OCI-LY3 (cell line): Measurements from ENCODE around the gene HOXB1.

ENCODE experiments used
- H2AFZ ChIP-seq: fragments of 200-600, 300-600 bp; shearing (Covaris generic); 2 replicates; pipeline ENCODE4 v1.6.0; 2014; ENCODE audit warnings: antibody characterized with exemption, low read depth, low read length
- H3K27ac ChIP-seq: fragments of 200-600, 300-600 bp; sonication (generic); 2 replicates; pipeline ENCODE4 v1.5.1; 2014; ENCODE audit warnings: mild to moderate bottlenecking, low read length, moderate library complexity, mixed read lengths
- H3K27me3 ChIP-seq: fragments of 200-600, 300-600 bp; sonication (generic); 2 replicates; pipeline ENCODE4 v1.6.1; 2014; ENCODE audit warnings: low read depth, low read length, mixed read lengths
- H3K36me3 ChIP-seq: fragments of 200-600, 300-600 bp; sonication (generic); replicated peaks from 2 replicates; pipeline ENCODE3; 2014; ENCODE audit warnings: low read depth, low read length, mixed read lengths
- H3K4me1 ChIP-seq: fragments of 300-600, 200-600 bp; sonication (generic); 2 replicates; pipeline ENCODE4 v1.6.1; 2014; ENCODE audit warnings: low read length, mixed read lengths
- H3K4me2 ChIP-seq: fragments of 200-600, 300-600 bp; sonication (generic); 2 replicates; pipeline ENCODE4 v1.6.1; 2014; ENCODE audit warnings: low read length, mixed read lengths
- H3K4me3 ChIP-seq: fragments of 300-600, 200-600 bp; sonication (generic); 2 replicates; pipeline ENCODE4 v1.5.1; 2014; ENCODE audit warnings: antibody characterized with exemption, mild to moderate bottlenecking, low read length, moderate library complexity
- H3K79me2 ChIP-seq: fragments of 300-600, 200-600 bp; shearing (Covaris generic); 2 replicates; pipeline ENCODE4 v1.6.1; 2014; ENCODE audit warnings: mild to moderate bottlenecking, low read length, mixed read lengths
- H3K9ac ChIP-seq: fragments of 300-600, 200-600 bp; shearing (Covaris generic); 2 replicates; pipeline ENCODE4 v1.6.0; 2014; ENCODE audit warnings: mild to moderate bottlenecking, low read length, moderate library complexity
- H3K9me3 ChIP-seq: fragments of 200-600, 300-600 bp; shearing (Covaris generic); 2 replicates; pipeline ENCODE4 v1.6.1; 2014; ENCODE audit warnings: low read length, mixed read lengths; ENCODE audit not compliant: insufficient read depth
- H4K20me1 ChIP-seq: fragments of 200-600, 300-600 bp; sonication (generic); 2 replicates; pipeline ENCODE4 v1.6.1; 2016; ENCODE audit warnings: low read length, mixed read lengths; ENCODE audit not compliant: insufficient read depth
- EZH2phosphoT487 ChIP-seq: fragments of 200-600 bp; shearing (Covaris generic); IDR thresholded peaks from 2 replicates; pipeline ENCODE4 v1.6.1; 2018; ENCODE audit warnings: antibody characterized with exemption, mixed run types, low read depth
- TF ChIP-seq, protein P1 (sequence below): fragments of 200-600, 300-600 bp; sonication (generic); IDR thresholded peaks from 2 replicates; pipeline ENCODE4 v1.5.1; 2014; ENCODE audit warnings: antibody characterized with exemption, low read length, low read depth

Gene HOXB1

DNA sequence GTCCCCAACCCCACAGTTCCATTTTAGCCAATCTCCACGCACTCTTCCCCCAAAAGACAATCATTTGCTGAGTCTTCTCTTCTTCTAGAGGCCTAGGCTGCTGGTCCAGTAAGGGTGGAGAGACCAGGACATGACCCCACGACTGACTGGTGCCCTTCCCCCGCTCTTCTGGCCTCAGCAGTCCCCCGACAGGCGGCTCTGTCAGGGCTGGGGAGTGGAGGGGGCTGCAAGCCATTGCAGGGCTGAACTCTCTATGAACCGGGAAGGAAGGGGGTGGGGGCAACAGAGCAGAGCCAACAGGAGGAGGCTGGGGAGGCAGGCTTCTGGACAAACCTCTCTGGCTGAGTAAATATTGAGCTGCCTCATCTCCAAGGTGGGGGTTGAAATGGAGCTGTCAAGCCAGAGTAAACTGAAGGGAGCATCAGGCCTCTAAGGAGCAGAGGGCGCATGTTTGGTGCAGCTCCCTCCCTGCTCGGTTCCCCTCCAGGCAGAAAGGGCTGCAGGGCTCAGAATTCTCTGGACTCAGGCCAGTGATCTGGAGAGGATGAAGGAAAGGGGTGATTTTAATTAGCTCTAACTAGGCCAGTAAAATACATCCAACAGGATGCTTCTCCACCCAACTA lies 8.7 kb downstream of the HOXB1 start:
- Histone ChIP-seq H3K4me3 (no peak overlapping the region), H3K9me3 (no peaks in the 10 kb centered on the region), H3K9ac (no peak overlapping the region), H3K27ac (no peak overlapping the region), H3K4me1 (peaks cover 25% of the 10 kb centered on the region), H2AFZ (peak overlapping the region; percentile 49; the same call in 1 of the 2 replicates), H3K27me3 (no peaks in the 10 kb centered on the region), H3K79me2 (no peaks in the 10 kb centered on the region), H4K20me1 (no peaks in the 10 kb centered on the region), H3K4me2 (peak overlapping the region; percentile 1; the same call in 1 of the 2 replicates), H3K36me3 (no peaks in the 10 kb centered on the region)
- TF ChIP-seq, protein P1, sequence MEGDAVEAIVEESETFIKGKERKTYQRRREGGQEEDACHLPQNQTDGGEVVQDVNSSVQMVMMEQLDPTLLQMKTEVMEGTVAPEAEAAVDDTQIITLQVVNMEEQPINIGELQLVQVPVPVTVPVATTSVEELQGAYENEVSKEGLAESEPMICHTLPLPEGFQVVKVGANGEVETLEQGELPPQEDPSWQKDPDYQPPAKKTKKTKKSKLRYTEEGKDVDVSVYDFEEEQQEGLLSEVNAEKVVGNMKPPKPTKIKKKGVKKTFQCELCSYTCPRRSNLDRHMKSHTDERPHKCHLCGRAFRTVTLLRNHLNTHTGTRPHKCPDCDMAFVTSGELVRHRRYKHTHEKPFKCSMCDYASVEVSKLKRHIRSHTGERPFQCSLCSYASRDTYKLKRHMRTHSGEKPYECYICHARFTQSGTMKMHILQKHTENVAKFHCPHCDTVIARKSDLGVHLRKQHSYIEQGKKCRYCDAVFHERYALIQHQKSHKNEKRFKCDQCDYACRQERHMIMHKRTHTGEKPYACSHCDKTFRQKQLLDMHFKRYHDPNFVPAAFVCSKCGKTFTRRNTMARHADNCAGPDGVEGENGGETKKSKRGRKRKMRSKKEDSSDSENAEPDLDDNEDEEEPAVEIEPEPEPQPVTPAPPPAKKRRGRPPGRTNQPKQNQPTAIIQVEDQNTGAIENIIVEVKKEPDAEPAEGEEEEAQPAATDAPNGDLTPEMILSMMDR, result no peak
- no peak for TF ChIP-seq EZH2phosphoT487

DNA sequence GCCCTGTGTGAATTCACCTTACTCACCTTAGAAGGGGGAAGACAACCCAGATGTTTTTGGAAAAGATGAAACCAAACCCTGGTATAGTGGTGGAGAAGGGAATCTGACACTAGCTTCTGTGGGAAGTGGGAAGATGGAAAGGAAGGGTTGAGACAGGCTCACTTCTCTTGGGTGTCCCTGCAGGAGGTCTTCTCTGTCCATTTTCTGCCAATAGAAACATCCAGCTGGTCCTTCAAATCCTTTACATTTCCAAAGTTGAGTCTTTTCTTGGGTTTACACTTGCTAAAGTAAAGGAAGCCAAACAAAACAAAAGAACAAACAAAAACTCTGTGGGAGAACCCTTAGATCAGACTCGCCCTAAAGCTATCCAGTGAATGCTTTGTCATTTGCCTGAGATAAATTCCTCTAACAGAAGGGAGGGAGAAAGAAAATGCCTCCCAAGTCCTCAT lies 10.2 kb downstream of the HOXB1 start:
- no peaks in the 10 kb centered on the region for H3K27me3 ChIP-seq
- no peak for TF ChIP-seq EZH2phosphoT487
- TF ChIP-seq, protein P1, result no peak
- H3K36me3 ChIP-seq, result no peaks in the 10 kb centered on the region
- no peak overlapping the region for H3K9ac ChIP-seq
- H3K27ac ChIP-seq, result no peak overlapping the region
- no peak overlapping the region for H2AFZ ChIP-seq
- no peak overlapping the region for H3K4me2 ChIP-seq
- no peaks in the 10 kb centered on the region for H3K79me2 ChIP-seq
- H3K4me3 ChIP-seq, result no peak overlapping the region
- no peaks in the 10 kb centered on the region for H4K20me1 ChIP-seq
- no peaks in the 10 kb centered on the region for H3K9me3 ChIP-seq
- peaks cover 40% of the 10 kb centered on the region for H3K4me1 ChIP-seq

DNA sequence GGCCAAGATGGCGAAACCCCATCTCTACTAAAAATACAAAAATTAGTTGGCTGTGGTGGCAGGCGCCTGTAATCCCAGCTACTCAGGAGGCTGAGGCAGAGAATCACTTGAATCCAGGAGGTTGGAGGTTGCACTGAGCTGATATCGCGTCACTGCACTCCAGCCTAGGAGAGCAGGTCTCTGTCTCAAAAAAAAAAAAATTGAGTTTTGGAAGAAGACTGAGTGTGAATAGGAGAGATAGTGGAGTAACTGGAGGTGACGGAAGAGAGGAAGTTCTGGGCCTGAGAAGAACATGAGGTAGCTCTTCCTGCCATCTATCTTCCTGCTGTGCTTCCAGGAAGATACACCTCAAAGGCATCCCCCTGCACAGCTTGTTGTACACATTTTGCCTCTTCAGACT lies 11.4 kb downstream of the HOXB1 start:
- H3K4me3 ChIP-seq, result no peak overlapping the region
- H3K9me3 ChIP-seq, result no peaks in the 10 kb centered on the region
- TF ChIP-seq EZH2phosphoT487, result no peak
- TF ChIP-seq, protein P1, result no peak
- no peaks in the 10 kb centered on the region for H3K79me2 ChIP-seq
- no peak overlapping the region for H2AFZ ChIP-seq
- H3K36me3 ChIP-seq, result no peaks in the 10 kb centered on the region
- peaks cover 52% of the 10 kb centered on the region for H3K4me1 ChIP-seq
- H3K27ac ChIP-seq, result no peak overlapping the region
- no peaks in the 10 kb centered on the region for H4K20me1 ChIP-seq
- no peaks in the 10 kb centered on the region for H3K27me3 ChIP-seq
- no peak overlapping the region for H3K9ac ChIP-seq
- H3K4me2 ChIP-seq, result no peak overlapping the region

DNA sequence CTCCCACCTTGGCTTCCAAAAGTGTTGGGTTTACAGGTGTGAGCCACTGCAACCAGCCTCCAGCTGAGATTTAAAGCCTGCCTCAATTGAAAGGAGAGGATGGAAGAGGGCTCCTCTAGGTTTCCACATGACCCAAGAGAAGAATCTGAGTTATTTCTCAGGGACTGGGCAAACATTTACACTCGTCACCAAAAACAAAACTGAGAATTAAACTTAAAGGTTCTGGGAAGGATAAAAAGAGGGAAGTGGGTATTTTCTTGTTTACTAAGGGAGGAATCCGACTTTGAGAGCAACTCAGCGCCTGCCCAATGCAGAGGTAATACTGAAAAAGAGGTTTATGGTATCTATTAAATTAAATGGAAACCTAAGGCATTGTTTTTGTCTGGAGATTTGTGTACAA lies 13.3 kb downstream of the HOXB1 start:
- H3K4me2 ChIP-seq, result peak overlapping the region; percentile 74
- H4K20me1 ChIP-seq, result no peaks in the 10 kb centered on the region
- peak overlapping the region; percentile 68 for H3K9ac ChIP-seq
- no peak for TF ChIP-seq EZH2phosphoT487
- TF ChIP-seq, protein P1, result no peak
- H3K4me1 ChIP-seq, result peaks cover 68% of the 10 kb centered on the region
- no peaks in the 10 kb centered on the region for H3K27me3 ChIP-seq
- H3K4me3 ChIP-seq, result peak overlapping the region; percentile 31; the same call in 1 of the 2 replicates
- H3K9me3 ChIP-seq, result no peaks in the 10 kb centered on the region
- peak overlapping the region; percentile 95 for H3K27ac ChIP-seq
- H2AFZ ChIP-seq, result no peak overlapping the region
- no peaks in the 10 kb centered on the region for H3K79me2 ChIP-seq
- H3K36me3 ChIP-seq, result no peaks in the 10 kb centered on the region
